Activated B cell treated with CpG ODN at 0.5 μM for 24 hours (primary cell): ENCODE measurements around the gene SNF8. TPM values are rescaled to one million over a fixed set of nuclear protein-coding genes. Genes with fewer than 3 reads are reported as not detected.
A peak's percentile ranks its signal among the peaks of the same experiment; 100 is the strongest.

ENCODE experiments used
- ATAC-seq: fragments of 200-7000 bp; cut with Tn5 transposase; one replicate; pipeline ENCODE4 v1.10.0; 2021; ENCODE audit warnings: low read depth, mild to moderate bottlenecking, moderate library complexity
- CTCF ChIA-PET: fragments of 350-600 bp; sonication (Branson Sonifier 250); formaldehyde crosslinking; loops from one replicate; lab custom pipeline; 2021; ENCODE audit warnings: antibody characterized with exemption; lab: Charles Lee
- POLR2A ChIA-PET: fragments of 350-600 bp; sonication (Branson Sonifier 250); formaldehyde crosslinking; loops from one replicate; lab custom pipeline; 2021; ENCODE audit warnings: antibody characterized with exemption; lab: Charles Lee
- DNase-seq: peaks from one replicate; pipeline ENCODE4 v3.0.0; 2022
- H3K27ac Mint-ChIP-seq: one replicate; pipeline ENCODE4 v1.8.0; 2020; ENCODE audit warnings: mixed read lengths
- H3K27me3 Mint-ChIP-seq: one replicate; pipeline ENCODE4 v1.8.0; 2021; ENCODE audit warnings: mixed read lengths
- H3K36me3 Mint-ChIP-seq: one replicate; pipeline ENCODE4 v1.8.0; 2021; ENCODE audit warnings: low read depth, mixed read lengths
- H3K4me1 Mint-ChIP-seq: one replicate; pipeline ENCODE4 v1.8.0; 2021; ENCODE audit warnings: mixed read lengths
- H3K4me3 Mint-ChIP-seq: one replicate; pipeline ENCODE4 v1.8.0; 2020; ENCODE audit warnings: mild to moderate bottlenecking, mixed read lengths
- H3K9me3 Mint-ChIP-seq: one replicate; pipeline ENCODE4 v1.8.0; 2020; ENCODE audit warnings: mixed read lengths
- intact Hi-C: fragments of 100-400 bp; cut with micrococcal nuclease; formaldehyde crosslinking; loops from one replicate; pipeline ENCODE4 v1.15.1; 2024
- total RNA-seq: library from RNA; stranded (reverse); gene quantifications from 2 replicates; pipeline ENCODE4 v1.2.3, GENCODE V29; 2022
- TF ChIP-seq, protein P1 (sequence below): fragments of 200-600 bp; IDR thresholded peaks from one replicate; pipeline ENCODE4 v1.8.0; 2022; ENCODE audit warnings: antibody characterized with exemption, mild to moderate bottlenecking

The SNF8 gene
- total RNA-seq, 1 donor from 2014 or later, result 130 TPM

DNA sequence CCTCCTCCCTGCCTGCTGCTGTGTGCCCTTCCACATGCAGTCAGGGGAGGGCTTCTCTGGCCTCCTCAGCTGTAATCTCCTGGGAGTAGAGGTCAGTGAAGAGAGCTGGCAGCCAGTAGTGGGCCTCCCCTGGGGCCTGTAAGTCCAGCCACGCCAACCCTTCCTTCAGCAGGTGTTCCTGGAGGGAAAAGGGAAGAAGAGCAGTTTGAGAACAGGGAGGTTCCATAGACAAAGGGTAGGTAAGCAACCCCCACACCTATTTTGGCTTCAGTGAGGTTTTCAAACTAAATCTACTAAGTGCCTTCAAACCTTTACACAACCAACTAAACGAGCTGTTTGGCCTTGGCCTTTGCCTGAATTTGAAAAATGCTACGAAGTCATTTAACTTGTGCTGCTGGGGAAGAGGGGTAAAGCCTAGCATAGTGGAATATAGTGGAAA lies 14.2 kb downstream of the SNF8 start:
- ChIA-PET CTCF (no interaction called here), POLR2A (interaction anchor here (0.9 to 1.3 kb wide), 4 partner anchors 11 to 67 kb away, joined by 3 to 4 read pairs (median 3); partner anchors contain the start of genes ATP5MC1, IGF2BP1 and SNF8)
- no peaks in the 10 kb centered on the region for H3K9me3 Mint-ChIP-seq
- ATAC-seq, result no peak
- no peak for DNase-seq
- H3K27me3 Mint-ChIP-seq, result no peaks in the 10 kb centered on the region
- H3K4me1 Mint-ChIP-seq, result no peaks in the 10 kb centered on the region
- peaks cover 90% of the 10 kb centered on the region for H3K36me3 Mint-ChIP-seq
- intact Hi-C loops, result no loop called here
- H3K27ac Mint-ChIP-seq, result peak overlapping the region; percentile 65
- TF ChIP-seq, protein P1, sequence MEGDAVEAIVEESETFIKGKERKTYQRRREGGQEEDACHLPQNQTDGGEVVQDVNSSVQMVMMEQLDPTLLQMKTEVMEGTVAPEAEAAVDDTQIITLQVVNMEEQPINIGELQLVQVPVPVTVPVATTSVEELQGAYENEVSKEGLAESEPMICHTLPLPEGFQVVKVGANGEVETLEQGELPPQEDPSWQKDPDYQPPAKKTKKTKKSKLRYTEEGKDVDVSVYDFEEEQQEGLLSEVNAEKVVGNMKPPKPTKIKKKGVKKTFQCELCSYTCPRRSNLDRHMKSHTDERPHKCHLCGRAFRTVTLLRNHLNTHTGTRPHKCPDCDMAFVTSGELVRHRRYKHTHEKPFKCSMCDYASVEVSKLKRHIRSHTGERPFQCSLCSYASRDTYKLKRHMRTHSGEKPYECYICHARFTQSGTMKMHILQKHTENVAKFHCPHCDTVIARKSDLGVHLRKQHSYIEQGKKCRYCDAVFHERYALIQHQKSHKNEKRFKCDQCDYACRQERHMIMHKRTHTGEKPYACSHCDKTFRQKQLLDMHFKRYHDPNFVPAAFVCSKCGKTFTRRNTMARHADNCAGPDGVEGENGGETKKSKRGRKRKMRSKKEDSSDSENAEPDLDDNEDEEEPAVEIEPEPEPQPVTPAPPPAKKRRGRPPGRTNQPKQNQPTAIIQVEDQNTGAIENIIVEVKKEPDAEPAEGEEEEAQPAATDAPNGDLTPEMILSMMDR, result no peak
- no peak overlapping the region for H3K4me3 Mint-ChIP-seq

DNA sequence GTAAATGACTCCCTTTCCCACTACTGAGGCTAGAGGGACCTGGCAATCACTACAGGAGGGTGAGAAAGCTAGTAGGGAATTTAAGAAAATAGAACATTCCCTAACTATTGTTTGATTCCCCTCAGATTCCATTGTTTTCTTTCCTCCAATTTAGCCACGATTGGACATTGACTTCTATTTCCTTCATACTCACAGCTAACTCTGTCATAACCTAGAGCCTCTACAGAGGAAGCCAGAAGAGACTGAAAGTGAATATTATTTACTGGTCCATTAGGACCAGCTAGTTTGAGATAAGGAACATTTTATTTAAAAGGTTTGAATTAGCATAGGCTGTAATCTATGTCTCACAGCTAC lies 14.9 kb downstream of the SNF8 start:
- no peak for ATAC-seq
- peaks cover 92% of the 10 kb centered on the region for H3K36me3 Mint-ChIP-seq
- no peak for DNase-seq
- no peaks in the 10 kb centered on the region for H3K9me3 Mint-ChIP-seq
- ChIA-PET POLR2A (interaction anchor here (0.9 to 1.3 kb wide), 4 partner anchors 12 to 67 kb away, joined by 3 to 4 read pairs (median 3); partner anchors contain the start of genes ATP5MC1, IGF2BP1 and SNF8), CTCF (no interaction called here)
- intact Hi-C loops, result loop anchor here (1.0 kb wide), 1 partner anchor 103 kb away; no protein-coding TSS in a partner anchor
- H3K27me3 Mint-ChIP-seq, result no peaks in the 10 kb centered on the region
- no peaks in the 10 kb centered on the region for H3K4me1 Mint-ChIP-seq
- H3K4me3 Mint-ChIP-seq, result no peak overlapping the region
- TF ChIP-seq, protein P1, result no peak
- no peak overlapping the region for H3K27ac Mint-ChIP-seq

DNA sequence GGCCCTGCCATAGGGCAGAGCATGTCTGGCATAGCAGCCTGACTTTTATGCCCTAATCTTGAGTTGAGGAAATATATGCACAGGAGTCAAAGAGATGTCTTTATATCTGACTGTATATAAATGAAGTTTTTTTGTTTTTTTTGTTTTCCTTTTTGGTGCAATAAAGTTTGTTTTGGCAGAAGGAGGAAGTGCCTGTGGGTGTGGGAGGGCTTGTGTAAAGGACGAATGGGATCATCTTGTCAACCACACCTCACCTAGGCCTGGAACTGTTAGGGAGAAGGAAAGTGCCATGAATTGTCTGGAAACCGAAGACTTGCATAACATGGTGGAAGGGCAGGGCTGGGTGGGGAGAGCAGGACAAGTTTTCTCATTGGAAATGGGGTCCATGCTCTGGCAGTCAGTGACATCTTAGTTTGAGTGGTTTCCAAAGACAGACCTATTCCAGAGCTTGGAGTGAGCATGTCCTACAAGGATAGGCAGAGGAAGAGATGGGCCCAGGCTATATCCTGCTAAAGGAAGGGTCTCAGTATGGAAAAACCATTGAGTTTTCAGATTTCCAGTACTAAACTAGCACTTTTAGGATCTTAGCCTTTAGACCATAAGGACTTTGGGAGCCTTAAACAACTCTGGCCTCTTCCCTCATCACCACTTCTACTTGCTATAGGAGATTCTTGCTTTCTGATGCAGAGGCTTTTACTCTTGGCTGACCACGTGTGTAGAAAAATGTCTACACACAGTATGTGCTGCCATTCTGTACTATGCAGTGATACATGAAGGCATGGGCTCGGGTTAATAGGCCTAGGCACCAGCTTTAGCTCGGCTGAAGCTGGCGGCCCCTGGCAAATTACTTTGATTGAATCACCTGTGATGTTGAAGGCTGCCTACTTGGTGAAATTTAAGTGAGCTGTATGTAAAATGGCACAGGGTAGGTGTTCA lies 15.5 kb downstream of the SNF8 start:
- no peaks in the 10 kb centered on the region for H3K9me3 Mint-ChIP-seq
- H3K36me3 Mint-ChIP-seq, result peaks cover 91% of the 10 kb centered on the region
- no peaks in the 10 kb centered on the region for H3K4me1 Mint-ChIP-seq
- H3K27ac Mint-ChIP-seq, result peak overlapping the region; percentile 64
- TF ChIP-seq, protein P1, result no peak
- H3K27me3 Mint-ChIP-seq, result no peaks in the 10 kb centered on the region
- H3K4me3 Mint-ChIP-seq, result no peak overlapping the region
- ChIA-PET CTCF (no interaction called here), POLR2A (interaction anchor here (0.9 to 1.2 kb wide), 3 partner anchors 13 to 68 kb away, joined by 3 read pairs; partner anchors contain the start of genes ATP5MC1 and IGF2BP1)
- ATAC-seq, result no peak
- DNase-seq, result no peak
- intact Hi-C loops, result loop anchor here (1.0 kb wide), 1 partner anchor 103 kb away; no protein-coding TSS in a partner anchor

DNA sequence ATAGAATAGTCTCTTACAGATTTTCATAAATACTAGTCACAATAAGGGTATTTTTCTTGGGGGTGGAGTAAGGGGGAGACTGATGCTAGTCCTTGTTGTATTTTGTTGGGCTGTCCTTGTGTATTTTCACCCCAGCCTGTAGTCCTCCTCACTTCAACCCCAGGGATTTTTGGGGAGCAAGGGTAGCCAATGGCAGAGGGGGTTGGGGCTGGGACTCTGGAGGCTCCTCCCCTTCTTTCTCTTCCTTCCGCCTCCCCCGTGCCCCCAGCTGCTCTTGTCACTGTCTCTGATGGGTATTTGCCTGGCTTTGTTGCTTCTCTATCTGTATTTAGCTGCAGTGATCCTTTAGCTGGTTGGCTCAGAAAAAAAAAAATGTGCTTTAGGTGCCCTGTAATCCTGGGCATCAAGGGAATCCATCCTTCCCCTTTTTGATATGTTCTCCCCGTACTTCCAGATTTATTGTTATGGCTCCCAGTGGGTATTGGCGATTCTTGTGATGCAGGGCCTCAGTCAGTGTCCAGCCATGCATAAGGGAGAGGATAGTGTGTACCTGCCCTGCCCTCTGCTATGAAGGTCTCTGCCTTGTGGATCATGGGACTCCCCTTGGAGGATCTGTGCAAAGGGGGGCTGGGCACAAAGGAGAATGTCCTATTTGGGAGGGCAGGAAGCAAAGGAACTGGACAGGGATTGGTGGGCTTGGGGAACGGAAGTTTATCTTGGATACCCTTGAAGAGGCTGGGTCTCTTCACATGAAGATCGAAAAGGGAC lies 16.5 kb downstream of the SNF8 start:
- no peak overlapping the region for H3K27ac Mint-ChIP-seq
- POLR2A ChIA-PET, result interaction anchor here (0.6 to 0.9 kb wide), 3 partner anchors 8 to 21 kb away, joined by 3 to 4 read pairs (median 3); no protein-coding TSS in a partner anchor
- no peaks in the 10 kb centered on the region for H3K4me1 Mint-ChIP-seq
- CTCF ChIA-PET, result no interaction called here
- no peaks in the 10 kb centered on the region for H3K27me3 Mint-ChIP-seq
- TF ChIP-seq, protein P1, result no peak
- H3K9me3 Mint-ChIP-seq, result no peaks in the 10 kb centered on the region
- ATAC-seq (no peak), DNase-seq (no peak)
- H3K36me3 Mint-ChIP-seq, result peaks cover 91% of the 10 kb centered on the region
- no peak overlapping the region for H3K4me3 Mint-ChIP-seq
- intact Hi-C loops, result no loop called here

DNA sequence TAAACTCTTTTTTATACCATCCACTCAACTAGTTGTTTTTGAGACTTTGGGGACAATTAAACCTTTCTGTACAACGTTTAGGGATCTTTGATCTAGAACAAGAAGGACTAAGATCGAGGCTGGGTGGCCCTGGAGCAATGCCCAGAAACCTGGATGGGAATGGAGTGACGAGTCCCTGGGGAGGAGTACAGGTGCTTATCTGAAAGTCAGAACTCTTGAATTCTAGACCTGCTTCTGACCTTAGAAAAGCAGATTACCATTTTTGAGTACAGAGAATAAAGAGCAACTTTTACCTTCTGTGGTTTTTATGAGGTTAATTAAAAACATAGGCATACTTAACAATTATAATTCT lies 18.7 kb downstream of the SNF8 start:
- H3K27ac Mint-ChIP-seq, result no peak overlapping the region
- no peak overlapping the region for H3K4me3 Mint-ChIP-seq
- ChIA-PET CTCF (no interaction called here), POLR2A (no interaction called here)
- TF ChIP-seq, protein P1, result no peak
- peaks cover 91% of the 10 kb centered on the region for H3K36me3 Mint-ChIP-seq
- no peak for ATAC-seq
- no peaks in the 10 kb centered on the region for H3K4me1 Mint-ChIP-seq
- intact Hi-C loops, result no loop called here
- no peaks in the 10 kb centered on the region for H3K9me3 Mint-ChIP-seq
- no peaks in the 10 kb centered on the region for H3K27me3 Mint-ChIP-seq
- DNase-seq, result no peak
